Liver (tissue), 9 donors: ENCODE measurements around the gene FAM151B. TPM values are rescaled to one million over a fixed set of nuclear protein-coding genes. Genes with fewer than 3 reads are reported as not detected.

Experiments
- DNase-seq: peaks from one replicate; pipeline ENCODE4 v3.0.0-alpha.2; 2017; ENCODE audit warnings: low spot score
- H3K27ac ChIP-seq, 2 donors: one replicate each; pipeline ENCODE4 v1.7.0; 2013; ENCODE audit warnings: inconsistent platforms in 2 of 2, low read length in 2 of 2, control low read depth in 1 of 2, low read depth in 1 of 2, mild to moderate bottlenecking in 1 of 2
- H3K27me3 ChIP-seq, 4 donors: one replicate each; pipeline versions ENCODE4 v1.6.1 to v1.7.0; 2013; ENCODE audit warnings: low read length in 3 of 4, inconsistent platforms in 1 of 4, mild to moderate bottlenecking in 1 of 4, moderate library complexity in 1 of 4; ENCODE audit not compliant: control insufficient read depth in 4 of 4, insufficient read depth in 4 of 4
- H3K36me3 ChIP-seq, 4 donors: one replicate each; pipeline versions ENCODE4 v1.6.1 to v1.7.0; 2013; ENCODE audit warnings: low read length in 3 of 4, mild to moderate bottlenecking in 3 of 4, low read depth in 1 of 4, moderate library complexity in 1 of 4; ENCODE audit not compliant: control insufficient read depth in 4 of 4, insufficient read depth in 3 of 4
- H3K4me1 ChIP-seq, 4 donors: one replicate each; pipeline versions ENCODE4 v1.6.1 to v1.7.0; 2013; ENCODE audit warnings: low read length in 3 of 4, mild to moderate bottlenecking in 3 of 4, moderate library complexity in 1 of 4; ENCODE audit not compliant: control insufficient read depth in 4 of 4, insufficient read depth in 4 of 4
- H3K4me3 ChIP-seq, 3 donors: one replicate each; pipeline versions ENCODE4 v1.6.1 to v1.7.0; 2013; ENCODE audit warnings: low read length in 3 of 3, control low read depth in 1 of 3, low read depth in 1 of 3, mild to moderate bottlenecking in 1 of 3
- H3K9ac ChIP-seq, 2 donors: one replicate each; pipeline ENCODE4 v1.7.0; 2013; ENCODE audit warnings: low read length in 2 of 2, mild to moderate bottlenecking in 2 of 2, moderate library complexity in 2 of 2, control low read depth in 1 of 2, low read depth in 1 of 2
- H3K9me3 ChIP-seq, 4 donors: one replicate each; pipeline versions ENCODE4 v1.6.1 to v1.7.0; 2013; ENCODE audit warnings: low read length in 3 of 4; ENCODE audit not compliant: control insufficient read depth in 4 of 4
- ATF3 ChIP-seq: IDR thresholded peaks from 2 replicates; pipeline ENCODE4 v1.6.1; 2016; ENCODE audit warnings: antibody characterized with exemption
- CTCF ChIP-seq: fragments of 150-350 bp; IDR thresholded peaks from 2 replicates; pipeline ENCODE4 v1.5.1; 2017; ENCODE audit warnings: improper control_type of control experiment, low read depth, low read length; ENCODE audit not compliant: missing input control
- EGR1 ChIP-seq, 2 donors: IDR thresholded peaks; 2 replicates each; pipeline ENCODE4 v1.6.1; 2016 to 2018; ENCODE audit warnings: antibody characterized with exemption in 2 of 2, low read depth in 2 of 2
- FOXA1 ChIP-seq: IDR thresholded peaks from 2 replicates; pipeline ENCODE4 v1.6.1; 2016; ENCODE audit warnings: antibody characterized with exemption
- FOXA2 ChIP-seq: IDR thresholded peaks from 2 replicates; pipeline ENCODE4 v1.6.1; 2016; ENCODE audit warnings: antibody characterized with exemption
- GABPA ChIP-seq, 2 donors: IDR thresholded peaks in 1 of 2; conservative IDR thresholded peaks in 1 of 2; 2 replicates each; pipeline ENCODE4 v1.6.1; 2016; ENCODE audit warnings: antibody characterized with exemption in 2 of 2, mild to moderate bottlenecking in 1 of 2, moderate library complexity in 1 of 2
- HNF4A ChIP-seq, 2 donors: conservative IDR thresholded peaks; 2 replicates each; pipeline ENCODE4 v1.6.1; 2016; ENCODE audit warnings: antibody characterized with exemption in 2 of 2, mild to moderate bottlenecking in 2 of 2
- HNF4G ChIP-seq: IDR thresholded peaks from 2 replicates; pipeline ENCODE4 v1.6.1; 2016; ENCODE audit warnings: antibody characterized with exemption
- JUND ChIP-seq, 2 donors: IDR thresholded peaks; 2 replicates each; pipeline ENCODE4 v1.6.1; 2016; ENCODE audit warnings: antibody characterized with exemption in 2 of 2
- NR2F2 ChIP-seq: IDR thresholded peaks from 2 replicates; pipeline ENCODE4 v1.6.1; 2016; ENCODE audit warnings: antibody characterized with exemption
- RAD21 ChIP-seq, 2 donors: IDR thresholded peaks; 2 replicates each; pipeline ENCODE4 v1.6.1; 2016; ENCODE audit warnings: antibody characterized with exemption in 2 of 2, mild to moderate bottlenecking in 2 of 2
- REST ChIP-seq: IDR thresholded peaks from 2 replicates; pipeline ENCODE4 v1.6.1; 2016; ENCODE audit warnings: antibody characterized with exemption, mild to moderate bottlenecking
- RXRA ChIP-seq, 2 donors: IDR thresholded peaks; 2 replicates each; pipeline ENCODE4 v1.6.1; 2017 to 2018; ENCODE audit warnings: antibody characterized with exemption in 2 of 2, mild to moderate bottlenecking in 1 of 2
- SP1 ChIP-seq: IDR thresholded peaks from 2 replicates; pipeline ENCODE4 v1.6.1; 2018; ENCODE audit warnings: antibody characterized with exemption, mild to moderate bottlenecking
- YY1 ChIP-seq: IDR thresholded peaks from 2 replicates; pipeline ENCODE4 v1.6.1; 2016; ENCODE audit warnings: antibody characterized with exemption, mild to moderate bottlenecking
- ZBTB33 ChIP-seq: IDR thresholded peaks from 2 replicates; pipeline ENCODE4 v1.6.1; 2016; ENCODE audit warnings: antibody characterized with exemption
- WGBS: extraction: QIAGEN DNeasy Blood & Tissue Kit; methylation state at CpG from one replicate; pipeline ENCODE4 v1.1.7; 2013; 5-methylcytosine and 5-hydroxymethylcytosine counted together
- polyA plus RNA-seq, 2 donors: library from polyadenylated mRNA; stranded (reverse) in 1 of 2; unstranded in 1 of 2; fragments of 200-250 nt in 1 of 2; fragments of >200 nt in 1 of 2; fragmentation: Nextera tagmentation in 1 of 2; extraction: Ambion mirVana in 1 of 2; gene quantifications; one replicate each; pipeline versions ENCODE4 v1.2.1 to v1.2.3, GENCODE V29; 2013 to 2015
- total RNA-seq, 2 donors: library from RNA; depleted of rRNA; stranded (reverse); fragments of >200 nt; gene quantifications; one replicate each; pipeline ENCODE4 v1.2.3, GENCODE V29; 2014
- donor health status: healthy.
- donor health status: healthy.
- donor health status: healthy.
- donor health status: healthy.
- donor health status: healthy.

Gene FAM151B
- total and polyA plus RNA-seq, 4 donors: 0.43 to 3.0 (median 1.3) TPM

GRCh38 chr5:80590766-80591165 lies 102.9 kb downstream of the FAM151B start:
- no peak for TF ChIP-seq FOXA1
- no peak for TF ChIP-seq RAD21 (IDR thresholded peaks at IDR 0.05)
- TF ChIP-seq SP1: no peak
- no peak for TF ChIP-seq HNF4A (conservative IDR thresholded peaks at IDR 0.05)
- no peak for TF ChIP-seq REST
- TF ChIP-seq NR2F2: no peak
- TF ChIP-seq YY1: no peak
- TF ChIP-seq CTCF: no peak
- no peak for TF ChIP-seq JUND (IDR thresholded peaks at IDR 0.05)
- no peak for TF ChIP-seq ATF3
- TF ChIP-seq HNF4G: no peak
- no peak for TF ChIP-seq GABPA (IDR thresholded peaks at IDR 0.05 in 1 of 2, conservative IDR thresholded peaks at IDR 0.05 in 1 of 2)
- TF ChIP-seq ZBTB33: no peak
- TF ChIP-seq EGR1 (IDR thresholded peaks at IDR 0.05; ENCODE audit: low read depth in 2 of 2): no peak
- Histone ChIP-seq H3K27me3 (no peaks in the 10 kb centered on the region), H3K4me1 (peaks cover 0 to 4% (median 0%) of the 10 kb centered on the region in 4 donors), H3K36me3 (no peaks in the 10 kb centered on the region), H3K27ac (no peak overlapping the region), H3K9me3 (no peaks in the 10 kb centered on the region), H3K9ac (no peak overlapping the region), H3K4me3 (no peak overlapping the region)
- 91% methylated on average over 5 of the region's 5 CpGs for WGBS
- no peak for DNase-seq

- 92% methylated on average over 3 of the region's 3 CpGs for WGBS
- Histone ChIP-seq H3K4me3 (no peak overlapping the region), H3K9me3 (no peaks in the 10 kb centered on the region), H3K36me3 (no peaks in the 10 kb centered on the region), H3K9ac (no peak overlapping the region), H3K27me3 (no peaks in the 10 kb centered on the region), H3K27ac (no peak overlapping the region), H3K4me1 (peaks cover 0 to 4% (median 0%) of the 10 kb centered on the region in 4 donors)
- DNase-seq: no peak
- no peak for TF ChIP-seq FOXA2
- no peak for TF ChIP-seq JUND (IDR thresholded peaks at IDR 0.05)
- no peak for TF ChIP-seq RXRA (IDR thresholded peaks at IDR 0.05)
- no peak for TF ChIP-seq REST
- no peak for TF ChIP-seq HNF4G
- TF ChIP-seq FOXA1: no peak
- no peak for TF ChIP-seq SP1
These were observed 103.5 kb downstream of the FAM151B start for GRCh38 chr5:80591352-80591751.
